NCI-H2227 treated with DMSO at 0.1 percent for 48 hours (cell line): ENCODE results near the gene RREB1.
A peak's percentile ranks its signal among the peaks of the same experiment; 100 is the strongest.

Experiments used
- DNase-seq: peaks from one replicate; lab custom pipeline; 2025; lab: John Stamatoyannopoulos, UW

RREB1 gene

DNA sequence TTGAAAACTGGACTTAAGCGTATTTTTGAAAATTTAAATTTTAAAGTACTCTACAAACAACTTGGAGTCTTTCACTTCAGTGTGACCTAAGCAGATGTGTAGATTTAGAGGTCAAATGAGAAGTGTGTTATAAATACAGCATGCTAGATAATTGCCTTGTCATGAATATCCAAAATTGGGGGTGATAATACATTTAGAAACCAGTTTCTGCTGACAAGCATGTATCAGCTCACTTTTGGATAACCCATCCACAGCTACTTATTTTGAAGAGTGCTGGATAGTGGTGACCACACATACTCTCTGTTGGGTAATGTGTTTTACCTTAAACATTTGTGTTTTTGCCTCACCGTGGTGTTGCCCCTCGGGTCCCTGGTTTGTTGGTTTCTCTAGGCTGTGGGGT, 14.9 kb downstream of the RREB1 start:
- no peak for DNase-seq

GRCh38 chr6:7124114-7124513, 16.4 kb downstream of the RREB1 start:
- no peak for DNase-seq

DNA sequence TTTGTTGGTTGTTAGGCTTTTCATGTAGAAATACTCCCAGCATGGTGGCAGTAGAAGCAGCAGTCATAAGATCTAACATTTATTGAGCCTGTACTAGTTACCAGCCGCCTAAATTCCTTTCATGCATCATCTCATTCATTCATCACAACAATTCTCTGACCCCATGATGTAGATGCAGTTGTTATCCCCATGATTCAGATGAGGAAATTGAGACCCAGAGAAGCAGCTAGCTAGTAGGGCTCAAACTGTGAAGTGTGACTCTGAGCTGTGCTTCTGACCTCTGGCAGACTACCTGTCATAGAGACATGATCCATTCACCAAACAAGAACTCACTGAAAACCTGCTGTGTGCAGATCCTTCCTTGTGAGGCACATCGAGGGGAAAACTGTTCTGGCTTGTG, 16.9 kb downstream of the RREB1 start:
- DNase-seq: no peak

DNA sequence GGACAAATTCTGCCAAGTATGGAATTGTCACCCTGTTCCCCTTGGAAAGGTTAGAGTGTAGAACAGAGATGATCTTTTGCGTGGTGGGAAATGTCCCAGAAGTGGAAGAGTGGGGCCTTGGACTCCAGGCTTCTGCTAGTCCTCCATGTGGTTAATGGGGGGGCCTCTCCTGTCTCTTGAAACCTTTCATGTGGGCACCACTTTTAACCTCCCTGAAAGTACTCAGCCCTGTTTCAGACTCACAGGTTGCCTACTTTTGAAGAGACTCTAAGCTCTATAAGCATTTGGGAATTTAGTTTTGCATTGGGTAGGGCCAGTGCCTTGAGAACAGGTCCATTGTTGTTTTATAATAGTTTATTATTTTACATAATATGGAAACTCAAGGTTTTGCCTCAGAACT, 17.5 kb downstream of the RREB1 start:
- DNase-seq: no peak

DNA sequence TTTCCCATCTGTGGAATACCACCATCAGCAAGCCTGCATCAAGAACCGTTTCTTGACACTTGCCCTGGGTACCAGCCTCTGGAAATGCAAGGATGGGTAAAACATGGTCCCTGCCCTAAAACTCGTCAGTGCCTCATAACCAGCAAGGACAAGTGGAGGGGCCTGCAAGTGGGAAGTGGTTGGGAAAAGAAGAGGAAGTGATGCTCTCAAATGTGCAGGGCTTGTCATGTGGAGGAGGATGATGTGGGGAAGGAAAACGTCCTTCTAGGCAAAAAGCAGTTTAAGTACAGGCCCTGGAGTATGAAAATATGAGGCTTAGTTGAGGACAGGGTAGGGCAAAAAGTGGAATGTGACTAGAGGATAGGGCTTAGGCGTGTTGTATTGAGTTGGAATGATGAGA, 19.0 kb downstream of the RREB1 start:
- DNase-seq: no peak

DNA sequence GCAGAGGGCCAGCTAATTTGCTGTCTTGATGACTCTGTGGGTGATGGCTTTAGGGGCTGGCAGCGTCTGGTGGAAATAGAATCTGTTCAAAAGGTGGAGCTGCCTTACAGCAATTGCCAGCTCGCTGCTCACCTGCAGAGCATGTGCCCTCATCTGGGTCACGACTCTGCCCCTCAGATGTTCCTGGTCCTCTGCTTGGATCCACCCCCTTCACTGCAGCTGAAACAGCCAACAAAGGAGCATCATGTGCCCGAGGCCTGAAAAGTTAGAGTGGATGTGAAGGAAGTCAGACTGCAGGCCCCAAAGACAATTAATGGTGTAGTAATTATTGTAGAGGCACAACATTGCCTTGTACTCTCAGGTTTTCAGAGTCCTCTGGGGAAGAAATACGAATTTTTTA, 19.9 kb downstream of the RREB1 start:
- DNase-seq: no peak

DNA sequence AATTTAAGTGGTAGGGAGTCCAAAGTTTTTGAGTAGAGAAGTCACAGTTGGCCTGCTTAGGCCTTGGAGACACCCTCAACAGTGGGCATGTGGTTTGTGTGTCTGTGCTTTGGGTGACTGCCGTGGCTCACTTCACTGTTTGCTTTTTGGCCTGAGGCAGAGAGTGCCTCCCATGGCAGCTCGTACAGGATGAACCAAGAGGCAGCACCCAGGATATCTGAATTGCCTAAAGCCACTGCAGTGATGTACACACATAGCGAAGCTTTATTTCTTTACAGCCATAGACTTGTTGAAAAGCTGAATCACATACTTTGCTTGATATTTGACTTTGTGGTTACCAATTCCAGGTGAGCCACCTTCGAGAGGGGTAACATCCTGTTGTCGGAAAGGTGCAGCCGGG, 21.6 kb downstream of the RREB1 start:
- no peak for DNase-seq

DNA sequence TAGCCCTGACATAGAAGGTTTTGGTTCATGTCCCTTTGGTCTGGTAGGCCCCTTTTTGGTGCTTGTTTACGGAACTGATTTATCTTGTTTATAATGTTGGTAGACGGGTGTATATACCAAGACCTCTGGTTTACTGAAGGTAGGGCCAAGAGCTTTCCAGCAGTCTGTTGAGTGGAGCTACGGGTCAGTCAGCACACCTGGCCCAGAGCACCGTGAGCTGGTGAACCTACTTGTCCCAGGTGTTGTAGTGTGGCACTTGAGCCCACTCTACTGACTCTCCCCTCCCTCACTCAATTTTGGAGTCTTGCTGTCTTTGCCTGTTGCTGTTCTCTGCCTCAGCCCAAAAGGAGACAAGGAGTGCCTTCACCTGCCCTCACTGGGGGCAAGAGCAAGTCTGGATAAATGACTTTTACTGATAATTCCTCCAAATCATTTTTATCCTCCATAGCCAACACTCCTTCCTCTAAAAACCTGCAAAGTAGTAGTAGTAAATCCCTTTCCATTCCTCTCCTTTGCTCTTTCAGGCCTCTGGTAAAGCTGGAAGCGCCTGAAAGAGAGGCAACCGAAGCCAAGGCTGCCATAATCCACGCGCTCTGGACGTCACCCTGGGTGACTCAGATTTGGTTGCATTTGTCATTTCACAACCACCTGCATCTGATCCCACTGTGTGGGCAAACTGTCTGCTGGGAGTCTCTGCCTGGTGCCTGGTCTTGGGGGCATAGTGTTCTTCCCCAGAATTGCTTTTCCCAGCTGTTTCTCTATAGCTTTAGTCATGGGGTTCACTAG, 22.2 kb downstream of the RREB1 start:
- DNase-seq: no peak

DNA sequence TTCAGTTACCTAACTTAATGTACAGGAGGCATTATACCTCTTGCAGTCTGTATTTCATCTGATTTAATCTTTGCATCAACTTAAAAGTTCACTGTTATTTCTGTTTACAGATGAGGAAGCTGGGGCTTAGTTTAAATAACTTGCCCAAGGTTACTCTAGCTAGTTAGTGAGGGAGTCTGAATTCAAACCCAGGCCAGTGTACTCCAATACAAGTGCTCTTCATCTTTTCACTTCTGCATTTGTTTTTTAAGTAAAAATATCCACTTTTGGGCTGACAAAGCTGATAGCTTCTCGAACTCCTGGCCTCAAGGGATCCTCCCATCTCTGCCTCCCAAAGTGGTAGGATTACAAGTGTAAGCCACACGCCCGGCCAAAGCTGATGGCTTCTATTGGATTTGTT, 23.6 kb downstream of the RREB1 start:
- no peak for DNase-seq

DNA sequence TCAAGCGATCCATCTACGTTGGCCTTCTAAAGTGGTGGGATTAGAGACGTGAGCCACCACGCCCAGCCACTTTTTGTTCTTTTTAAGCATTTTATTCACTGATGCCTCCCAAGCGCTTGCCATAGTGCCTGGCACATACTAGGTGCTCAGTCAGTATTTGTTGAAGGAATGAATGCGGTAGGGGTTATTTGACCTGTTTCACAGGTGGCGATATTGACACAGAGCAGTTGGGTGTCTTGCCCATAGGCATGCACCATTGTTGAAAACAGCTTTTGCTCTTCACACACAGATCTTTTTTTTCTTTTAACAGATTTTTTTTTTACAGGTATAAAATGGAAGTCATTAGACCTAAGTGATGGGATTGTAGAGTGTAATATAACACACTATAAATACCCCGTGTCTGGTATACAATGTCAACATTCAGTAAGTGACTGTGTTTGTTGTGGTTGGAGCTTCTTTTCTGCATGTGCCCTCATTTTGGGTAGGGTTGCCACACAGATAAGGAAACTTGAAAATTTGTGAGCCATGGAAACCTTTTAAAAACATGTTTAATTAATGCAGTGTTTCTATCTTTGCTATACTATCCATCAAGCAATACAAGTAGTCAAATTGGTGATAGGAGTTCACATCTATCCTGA, 24.8 kb downstream of the RREB1 start:
- no peak for DNase-seq

GRCh38 chr6:7134999-7135745, 27.4 kb downstream of the RREB1 start:
- no peak for DNase-seq

GRCh38 chr6:7135755-7136154, 28.0 kb downstream of the RREB1 start:
- DNase-seq: no peak

DNA sequence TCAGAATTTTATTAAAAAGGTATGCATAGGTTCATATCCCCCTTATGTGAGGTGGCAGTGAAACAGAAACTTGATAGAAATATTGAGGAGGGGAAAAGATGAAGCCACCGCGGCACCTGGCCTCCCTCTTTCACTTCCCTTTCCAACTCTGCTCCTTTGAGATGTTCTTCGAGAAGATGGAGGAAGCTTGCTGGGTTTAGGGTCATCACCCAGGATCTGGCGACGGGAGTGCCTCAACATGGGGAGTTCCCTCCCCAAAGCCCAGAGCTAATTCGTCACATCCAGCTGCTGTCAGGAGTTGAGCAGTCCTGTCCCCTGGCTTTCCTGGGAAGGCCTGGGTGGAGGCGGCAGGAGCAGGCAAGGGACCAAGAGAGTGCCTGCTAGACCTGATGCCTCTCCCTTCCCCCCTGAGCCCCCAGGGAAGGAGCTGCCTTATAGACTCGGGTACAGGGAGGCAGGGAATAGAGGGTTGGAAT, 29.1 kb downstream of the RREB1 start:
- no peak for DNase-seq

DNA sequence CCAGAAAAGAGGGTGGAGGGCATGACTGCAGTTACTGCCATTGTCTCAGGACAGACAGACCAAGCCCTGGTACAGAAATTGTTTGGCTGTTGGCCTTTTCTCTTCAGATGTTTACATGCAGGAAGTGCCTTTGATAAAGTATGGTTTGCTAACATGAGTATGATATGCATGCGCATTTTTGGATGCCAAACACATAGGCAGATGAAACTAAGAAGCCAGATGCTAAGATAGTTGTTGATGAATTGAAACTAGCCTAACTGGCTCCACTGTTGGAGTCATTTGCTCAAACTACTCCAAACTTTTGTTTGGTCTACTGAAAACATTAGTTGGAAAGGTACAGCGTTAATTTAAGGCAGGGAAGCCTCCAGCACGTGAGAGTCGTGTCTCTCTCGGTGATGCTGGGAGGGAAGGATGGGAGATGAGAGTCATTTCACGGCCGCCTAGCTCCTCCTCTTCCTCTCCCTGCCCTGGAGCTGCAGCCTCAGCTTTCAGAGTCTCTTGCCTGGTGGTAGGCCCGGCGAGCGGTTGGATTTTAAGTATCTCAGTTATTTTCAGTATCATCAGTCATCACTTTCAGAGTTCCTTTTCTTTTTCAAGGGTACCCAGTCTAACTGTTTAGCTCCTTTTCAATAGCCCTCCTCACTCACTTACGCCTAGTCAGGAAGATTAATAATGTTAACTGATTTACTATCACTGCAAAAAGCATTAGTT, 29.7 kb downstream of the RREB1 start:
- peak; percentile 44 for DNase-seq

GRCh38 chr6:7138046-7138531, 30.3 kb downstream of the RREB1 start:
- DNase-seq: no peak

DNA sequence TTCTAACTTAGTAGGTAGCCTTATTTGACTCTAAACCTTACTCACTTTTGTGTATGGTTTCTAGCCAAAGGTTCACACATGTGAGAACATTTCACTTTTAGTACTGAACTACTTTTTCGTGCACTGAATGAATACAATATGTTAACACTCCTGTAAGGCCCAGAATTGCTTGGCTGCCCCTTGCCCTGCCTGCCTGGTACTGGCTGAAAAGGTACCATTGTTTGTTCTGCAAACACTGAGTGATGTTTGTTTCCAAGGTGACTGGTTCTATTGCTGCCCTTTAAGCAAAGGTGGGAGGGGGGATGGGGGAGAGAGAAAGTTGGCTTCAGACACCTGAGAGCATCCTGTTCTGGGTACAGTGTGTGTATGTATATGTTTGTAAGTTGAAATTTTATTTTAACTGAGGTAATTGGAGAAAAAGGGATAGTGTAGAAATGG, 31.2 kb downstream of the RREB1 start:
- no peak for DNase-seq

DNA sequence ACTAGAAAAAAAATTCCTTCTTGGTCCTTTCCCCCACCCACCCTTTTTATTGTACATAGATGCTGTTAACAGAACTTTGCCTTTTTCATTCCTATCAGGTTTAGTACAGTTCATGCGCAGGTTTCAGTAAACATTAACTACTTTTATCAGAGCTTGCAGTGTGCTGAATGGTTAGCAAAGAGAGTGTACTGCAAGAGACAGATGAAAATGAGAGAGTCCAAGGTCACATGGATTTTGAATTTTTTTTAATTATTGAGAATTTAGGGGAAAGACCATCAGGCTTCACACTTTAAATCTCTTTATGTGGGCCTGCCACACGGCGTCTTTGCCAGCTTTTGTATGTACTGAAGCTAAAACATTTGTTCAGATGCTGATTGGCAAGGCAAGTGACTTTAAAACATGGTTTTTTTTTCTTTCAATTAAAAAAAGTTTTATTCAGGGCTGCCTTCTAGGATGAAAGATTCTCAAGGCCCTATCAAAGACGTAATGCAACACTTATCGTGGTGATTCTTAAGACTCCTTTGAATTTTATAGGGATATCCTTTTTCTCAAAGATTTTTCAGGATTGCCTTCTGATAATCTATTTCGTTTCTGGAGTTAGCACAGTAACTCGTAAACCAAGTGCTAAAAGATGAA, 32.2 kb downstream of the RREB1 start:
- no peak for DNase-seq

DNA sequence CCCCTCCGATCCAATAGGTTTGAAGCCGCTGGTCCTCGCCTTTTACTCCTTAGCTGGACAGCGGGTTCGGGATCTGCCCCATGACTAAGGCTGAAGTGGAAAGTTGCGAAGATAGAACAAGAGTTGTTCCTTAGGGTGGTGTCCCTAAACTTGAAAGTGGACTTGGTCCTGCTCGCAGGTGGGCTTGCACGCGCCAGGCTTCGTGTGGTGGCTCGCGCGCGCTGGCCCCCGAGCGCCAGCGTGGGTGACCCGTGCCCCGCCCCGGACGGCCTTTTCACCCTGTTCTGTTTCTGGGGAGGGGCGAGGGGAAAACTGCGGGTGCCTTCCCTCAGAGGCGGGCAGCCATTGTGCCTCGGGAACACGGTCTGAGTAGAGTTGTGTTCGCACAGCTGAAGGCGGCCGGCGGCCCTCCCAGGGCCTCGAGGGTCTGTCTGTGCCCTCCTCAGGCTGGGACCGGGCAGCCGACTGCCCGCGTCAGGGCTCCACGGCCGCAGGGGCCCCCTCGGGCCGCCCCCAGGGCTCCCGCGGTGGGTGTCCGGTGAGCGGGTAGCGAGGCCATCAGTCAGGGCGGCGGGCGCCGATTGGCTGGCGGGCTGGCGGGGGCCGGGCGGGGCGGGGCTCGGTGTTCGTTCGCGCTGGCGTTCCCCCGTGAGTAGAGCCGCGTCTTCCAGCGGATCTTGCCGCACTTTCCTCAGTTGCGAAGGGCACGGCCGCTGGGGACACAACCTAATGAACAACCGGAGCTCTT, 33.0 kb downstream of the RREB1 start:
- DNase-seq: peak; percentile 69

- DNase-seq: no peak
Observed at GRCh38 chr6:7142228-7142801, 34.6 kb downstream of the RREB1 start.

GRCh38 chr6:7142918-7143475, 35.2 kb downstream of the RREB1 start:
- no peak for DNase-seq
